Activated CD4-positive, alpha-beta T cell treated with anti-CD3 and anti-CD28 coated beads, Interleukin-2, Interleukin-4, amounts not matched to agents 100 ng/mL and 50 ng/mL, durations not matched to agents 16 hours and 8 hours (primary cell): ENCODE results near the gene ARHGAP31.
A peak's percentile ranks its signal among the peaks of the same experiment; 100 is the strongest.
"Not testable (repeated sequence)": the region's sequence is repeated elsewhere in the genome, so short reads cannot be mapped to it uniquely, and the experiment has no call there.

Experiments
- DNase-seq: peaks from one replicate; pipeline ENCODE4 v3.0.0-alpha.2; 2020; ENCODE audit warnings: low spot score

ARHGAP31 gene

GRCh38 chr3:119350114-119350513 is 55.9 kb downstream of the ARHGAP31 start:
- DNase-seq: no peak

GRCh38 chr3:119351581-119351980 is 57.4 kb downstream of the ARHGAP31 start:
- DNase-seq: no peak

GRCh38 chr3:119352034-119352609 is 57.9 kb downstream of the ARHGAP31 start:
- DNase-seq: peak; percentile 6

- peak; percentile 8 for DNase-seq
These were observed 58.8 kb downstream of the ARHGAP31 start for GRCh38 chr3:119352863-119353527.

GRCh38 chr3:119355608-119356007 is 61.4 kb downstream of the ARHGAP31 start:
- DNase-seq: not testable (repeated sequence)

GRCh38 chr3:119356646-119357045 is 62.5 kb downstream of the ARHGAP31 start:
- DNase-seq: no peak

- DNase-seq: no peak
These were observed 63.0 kb downstream of the ARHGAP31 start for GRCh38 chr3:119357190-119357589.

GRCh38 chr3:119359476-119360326 is 65.5 kb downstream of the ARHGAP31 start:
- no peak for DNase-seq

GRCh38 chr3:119360736-119361462 is 66.7 kb downstream of the ARHGAP31 start:
- no peak for DNase-seq

- DNase-seq: no peak
These were observed 67.8 kb downstream of the ARHGAP31 start for GRCh38 chr3:119362010-119362409.

GRCh38 chr3:119362940-119363725 is 69.0 kb downstream of the ARHGAP31 start:
- DNase-seq: no peak

GRCh38 chr3:119364401-119364800 is 70.2 kb downstream of the ARHGAP31 start:
- no peak for DNase-seq

GRCh38 chr3:119365418-119365817 is 71.2 kb downstream of the ARHGAP31 start:
- no peak for DNase-seq

GRCh38 chr3:119367000-119367399 is 72.8 kb downstream of the ARHGAP31 start:
- DNase-seq: no peak

- DNase-seq: no peak
These were observed 74.1 kb downstream of the ARHGAP31 start for GRCh38 chr3:119368298-119368697.

GRCh38 chr3:119371786-119372185 is 77.6 kb downstream of the ARHGAP31 start:
- DNase-seq: not testable (repeated sequence)

- DNase-seq: no peak
These were observed 80.9 kb downstream of the ARHGAP31 start for GRCh38 chr3:119375106-119375505.

GRCh38 chr3:119375510-119375909 is 81.3 kb downstream of the ARHGAP31 start:
- no peak for DNase-seq

GRCh38 chr3:119376758-119377157 is 82.6 kb downstream of the ARHGAP31 start:
- no peak for DNase-seq

- DNase-seq: no peak
These were observed 84.1 kb downstream of the ARHGAP31 start for GRCh38 chr3:119378259-119378803.

GRCh38 chr3:119380697-119381096 is 86.5 kb downstream of the ARHGAP31 start:
- no peak for DNase-seq
